T1000 (cell line): ENCODE measurements around the gene TNS3.

Source experiments
- DNase-seq: peaks from one replicate; lab custom pipeline; 2025; ENCODE audit warnings: mixed read lengths; lab: John Stamatoyannopoulos, UW

The TNS3 gene

GRCh38 chr7:47506382-47507339 lies 75.2 kb downstream of the TNS3 start:
- no peak for DNase-seq

DNA sequence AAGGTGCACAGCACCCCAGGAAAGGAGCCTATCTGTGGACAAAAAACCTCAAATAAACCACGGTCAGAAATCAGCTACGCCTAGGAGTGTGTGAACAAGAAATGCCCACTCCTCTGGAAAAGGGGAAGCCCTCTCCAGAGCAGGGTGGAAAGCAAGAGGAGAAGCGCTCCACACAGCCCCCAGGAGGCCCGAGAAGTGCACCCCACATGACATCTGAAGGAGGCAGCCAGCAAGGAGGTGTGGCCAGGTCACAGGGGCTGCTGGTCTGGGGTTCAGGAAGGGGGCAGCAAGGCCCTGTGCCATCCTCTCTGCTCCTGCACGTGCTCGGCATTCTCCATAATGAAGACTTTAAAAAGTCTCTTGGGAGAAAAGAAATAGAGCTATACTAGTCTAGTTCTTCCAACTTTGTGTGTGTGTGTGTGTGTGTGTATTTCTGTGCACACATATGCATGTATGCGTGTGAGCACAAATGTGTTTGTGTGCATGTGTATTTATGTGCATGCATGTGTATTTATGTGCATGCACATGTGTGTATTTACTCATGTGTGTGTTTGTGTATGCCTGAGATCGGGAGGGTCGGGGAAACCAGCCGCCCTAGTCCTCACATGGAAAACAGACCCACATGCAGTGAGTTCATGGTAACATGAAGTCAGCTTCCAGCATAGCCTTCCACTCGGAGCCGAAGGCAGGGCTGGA lies 76.5 kb downstream of the TNS3 start:
- no peak for DNase-seq

GRCh38 chr7:47504551-47505311 lies 77.2 kb downstream of the TNS3 start:
- no peak for DNase-seq

- DNase-seq: no peak
These were observed 78.6 kb downstream of the TNS3 start for GRCh38 chr7:47503281-47503680.

DNA sequence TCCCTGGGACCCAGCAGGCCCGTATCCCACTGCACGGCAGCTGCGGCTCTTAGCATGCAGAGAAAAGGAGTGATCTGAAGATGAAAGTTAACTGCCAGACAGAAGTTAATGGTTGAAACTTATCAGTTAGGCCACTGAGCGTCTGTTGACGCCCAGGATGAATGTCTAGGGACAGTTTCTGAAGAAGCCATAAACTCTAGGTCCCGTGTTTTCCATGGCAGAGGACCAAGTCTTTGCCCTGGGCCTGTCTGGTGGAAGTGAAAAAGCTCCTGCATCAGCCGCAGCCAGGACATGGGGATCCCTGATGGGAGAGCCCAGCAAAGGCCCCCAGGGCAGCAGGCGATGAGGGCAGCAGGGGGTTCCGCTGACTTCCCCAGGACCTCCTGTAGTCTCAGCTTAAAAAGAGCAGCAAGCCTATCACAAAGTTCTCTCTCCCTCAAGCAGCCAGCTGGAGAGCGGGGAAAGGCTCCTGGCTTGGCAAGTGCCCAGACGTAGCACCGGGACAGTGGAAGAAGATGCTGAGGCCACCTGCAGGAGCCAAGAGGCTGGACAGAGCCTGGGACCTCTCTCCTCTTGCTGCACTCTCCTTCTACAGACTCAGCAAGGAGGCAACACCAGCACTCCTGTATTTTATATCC lies 79.6 kb downstream of the TNS3 start:
- no peak for DNase-seq

DNA sequence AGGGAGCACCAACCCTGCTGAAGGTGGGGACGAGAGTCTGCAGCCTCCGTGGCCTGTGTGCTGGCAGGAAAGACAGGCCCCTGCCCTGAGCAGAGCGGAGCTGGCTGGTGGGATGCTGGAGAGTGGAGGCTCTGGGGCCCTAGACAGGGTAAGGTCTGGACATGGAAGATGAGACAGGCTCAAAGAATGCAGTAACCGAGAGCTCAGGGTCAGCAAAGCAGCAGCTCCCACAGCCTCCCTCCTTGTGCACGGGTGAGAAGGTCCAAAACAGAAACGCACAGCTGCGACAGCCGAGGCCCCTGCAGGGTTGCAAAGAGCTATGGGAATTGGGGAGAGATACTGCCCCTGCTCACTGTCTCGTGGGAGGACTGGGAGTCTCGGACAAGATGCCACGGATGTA lies 80.5 kb downstream of the TNS3 start:
- DNase-seq: no peak

- DNase-seq: no peak
These were observed 81.8 kb downstream of the TNS3 start for GRCh38 chr7:47500103-47500563.

- no peak for DNase-seq
These were observed 83.5 kb downstream of the TNS3 start for GRCh38 chr7:47498229-47499056.

DNA sequence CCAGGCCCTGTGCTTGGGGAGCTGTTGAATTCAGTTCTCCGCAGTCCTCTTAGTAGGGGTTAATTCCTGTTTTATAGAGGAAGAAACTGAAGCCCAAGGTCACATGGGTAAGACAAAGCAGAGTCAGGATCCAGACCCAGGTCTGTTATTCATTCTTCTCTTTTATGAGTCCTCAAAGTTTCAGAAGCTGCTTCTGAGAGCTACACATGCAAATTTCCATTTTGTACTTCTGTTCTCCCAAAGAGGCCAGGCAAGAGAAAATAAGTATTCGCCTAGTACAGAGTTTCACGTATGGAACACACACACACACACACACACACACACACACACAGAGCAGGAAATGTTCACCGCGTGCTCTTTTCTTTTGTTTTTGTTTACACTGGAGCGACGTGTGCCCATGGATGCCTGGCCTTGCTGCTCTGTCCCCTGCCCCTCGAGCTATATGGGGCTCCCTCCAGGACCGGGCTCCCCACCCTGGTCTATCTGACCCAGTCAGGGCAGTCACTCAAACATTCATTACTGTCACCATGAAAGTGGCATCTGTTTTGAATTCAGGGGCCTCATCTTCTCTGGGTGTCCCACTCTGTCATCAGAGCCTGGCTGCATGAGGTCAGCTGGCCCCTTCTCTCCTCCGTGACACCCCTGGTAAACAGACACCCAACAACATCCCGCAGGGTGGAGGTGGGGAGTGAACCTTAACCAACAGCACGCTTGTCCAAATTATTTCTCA lies 84.4 kb downstream of the TNS3 start:
- no peak for DNase-seq

DNA sequence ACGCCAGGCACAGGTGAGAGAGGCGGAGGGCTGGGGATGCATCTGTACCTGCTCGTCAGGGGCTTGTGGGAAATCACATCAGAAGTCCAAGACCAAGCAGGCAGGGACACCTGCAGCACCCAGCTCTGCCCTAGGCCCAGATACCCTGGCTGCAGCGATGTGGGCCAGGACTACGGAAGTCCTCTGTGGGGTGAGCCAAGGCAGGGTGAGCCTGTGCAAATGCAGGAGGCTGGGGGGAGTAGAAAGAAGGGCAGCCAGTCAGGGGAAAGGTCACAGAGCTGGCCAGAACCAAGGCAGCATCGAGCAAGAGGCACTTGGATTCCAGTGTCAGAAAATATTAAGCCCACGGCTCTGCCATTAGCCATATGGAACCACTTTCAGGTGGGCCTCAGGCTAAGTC lies 85.2 kb downstream of the TNS3 start:
- no peak for DNase-seq

DNA sequence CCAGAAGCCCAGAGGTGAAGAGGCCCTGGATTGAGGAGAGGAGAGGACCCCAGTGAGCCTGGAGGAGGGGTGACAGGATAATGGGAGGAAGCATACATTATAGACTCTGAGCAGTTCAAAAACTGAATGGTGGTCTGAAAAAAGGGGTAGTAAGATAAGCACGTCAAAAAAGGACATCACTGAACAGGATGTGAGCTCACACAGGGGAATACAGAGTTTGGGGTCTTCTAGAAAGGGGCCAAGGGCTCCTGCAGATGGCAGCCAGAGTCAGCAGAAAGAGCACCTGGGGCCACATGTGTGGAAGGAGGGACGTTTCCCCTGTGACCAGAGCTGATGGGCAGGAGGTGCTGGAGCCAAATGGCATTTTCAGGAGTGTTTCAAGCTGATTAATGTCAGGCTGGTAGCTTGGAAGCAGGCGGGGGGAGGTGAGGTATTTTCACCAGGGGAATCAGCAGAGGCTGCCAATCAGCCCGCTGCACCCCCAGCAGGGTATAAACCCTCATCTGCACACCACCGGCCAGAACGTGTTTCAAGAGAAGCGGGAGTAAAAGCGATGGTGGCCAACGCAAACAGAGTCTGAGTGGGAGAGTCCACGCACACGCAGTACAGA lies 85.8 kb downstream of the TNS3 start:
- no peak for DNase-seq

GRCh38 chr7:47493976-47494911 lies 87.7 kb downstream of the TNS3 start:
- no peak for DNase-seq

GRCh38 chr7:47492716-47493325 lies 89.1 kb downstream of the TNS3 start:
- no peak for DNase-seq

DNA sequence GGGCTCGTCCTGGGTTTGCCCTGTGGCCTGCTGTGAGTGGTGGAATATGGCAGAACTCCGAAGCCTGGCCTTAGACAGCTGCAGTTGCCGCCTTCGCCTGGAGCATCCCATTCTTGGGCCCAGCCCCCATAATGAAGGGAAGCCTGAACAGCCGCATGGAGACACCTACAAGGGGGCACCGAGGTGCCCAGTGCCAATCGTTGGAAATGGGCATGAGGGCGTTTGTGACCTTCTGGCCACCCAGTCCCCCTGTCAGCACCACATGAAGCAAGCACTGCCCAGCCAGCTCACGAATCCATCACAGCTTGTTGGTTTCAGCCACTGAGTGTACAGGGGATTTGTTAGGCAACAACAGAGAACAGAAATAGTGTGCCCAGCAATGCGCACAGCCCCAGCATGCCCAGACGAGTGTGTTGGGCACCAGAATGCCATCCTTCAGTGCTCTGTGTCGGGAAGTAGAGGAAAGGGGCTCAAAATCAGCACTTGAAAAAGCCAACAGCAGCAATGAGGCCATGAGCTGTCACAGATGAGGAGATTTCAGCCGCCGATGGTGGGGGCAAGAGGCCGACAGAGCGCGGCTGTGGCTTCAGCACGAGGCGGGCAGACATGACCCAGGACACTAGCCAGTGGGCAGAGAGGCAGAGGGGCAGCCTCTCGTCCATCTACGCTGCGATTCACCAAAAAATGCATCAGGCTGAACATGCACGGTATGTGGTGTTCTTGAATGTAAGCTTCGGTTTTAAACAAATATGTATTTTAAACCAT lies 91.2 kb downstream of the TNS3 start:
- DNase-seq: no peak

DNA sequence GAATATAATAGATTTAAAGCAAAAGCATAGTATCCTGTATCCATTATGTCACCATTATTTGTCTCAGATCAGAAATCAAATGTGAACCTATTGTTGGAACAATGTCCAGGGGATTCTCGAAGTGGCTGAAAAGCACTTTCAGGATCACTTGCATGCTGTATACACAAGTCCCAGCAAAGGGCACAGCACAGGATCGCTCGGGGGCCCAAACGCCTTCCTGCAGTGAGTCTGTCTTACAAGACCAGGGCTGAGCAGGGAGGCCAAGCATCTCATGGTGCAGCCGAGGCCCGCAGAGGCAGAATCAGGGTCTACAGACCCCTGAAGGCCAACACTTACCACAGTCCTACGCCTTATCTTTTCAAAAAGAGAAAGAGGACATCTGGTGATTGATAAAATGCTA lies 92.3 kb downstream of the TNS3 start:
- DNase-seq: no peak

DNA sequence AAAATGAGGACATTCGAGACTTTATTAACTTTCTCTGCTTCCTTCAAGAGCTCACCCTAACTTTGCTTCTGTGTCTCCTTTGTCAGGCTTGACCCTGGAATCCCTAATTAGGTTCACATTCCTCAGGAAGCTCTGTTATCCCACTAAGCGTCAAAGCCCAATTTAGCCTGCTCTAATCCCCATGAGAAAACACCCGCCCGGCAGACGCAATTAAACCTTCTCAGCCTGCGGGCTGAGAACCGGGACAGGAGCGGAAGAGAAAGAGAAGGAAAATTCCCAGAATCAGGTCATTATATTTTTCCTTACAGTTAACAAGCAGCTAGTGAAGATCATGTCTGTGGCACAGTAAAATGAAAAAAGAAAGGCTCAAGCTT lies 93.0 kb downstream of the TNS3 start:
- no peak for DNase-seq

GRCh38 chr7:47488201-47488968 lies 93.5 kb downstream of the TNS3 start:
- no peak for DNase-seq
